Mesenchymal stem cell (in vitro differentiated cells and primary cell): ENCODE results near the gene EPHA10.

Experiments
- DNase-seq: peaks from one replicate; pipeline ENCODE4 v3.0.0-alpha.2; 2013
- H2AFZ ChIP-seq: one replicate; pipeline ENCODE4 v1.6.1; 2013; ENCODE audit warnings: low read depth, mild to moderate bottlenecking, control low read depth, inconsistent platforms, low read length, moderate library complexity
- H2AK5ac ChIP-seq: 2 replicates; pipeline ENCODE4 v1.6.1; 2013; ENCODE audit warnings: low read length, moderate library complexity, mild to moderate bottlenecking, inconsistent platforms; ENCODE audit not compliant: severe bottlenecking
- H2BK120ac ChIP-seq: one replicate; pipeline ENCODE4 v1.6.1; 2013; ENCODE audit warnings: low read depth, mild to moderate bottlenecking, inconsistent platforms, low read length, moderate library complexity
- H2BK12ac ChIP-seq, 2 experiments: one replicate each; pipeline ENCODE4 v1.6.1; 2013; ENCODE audit warnings: inconsistent platforms in 2 of 2, low read length in 2 of 2, mild to moderate bottlenecking in 2 of 2, moderate library complexity in 2 of 2, control low read depth in 1 of 2
- H2BK15ac ChIP-seq: one replicate; pipeline ENCODE4 v1.6.1; 2013; ENCODE audit warnings: mild to moderate bottlenecking, low read depth, inconsistent platforms; ENCODE audit not compliant: poor library complexity, severe bottlenecking
- H2BK5ac ChIP-seq: 2 replicates; pipeline ENCODE4 v1.6.1; 2013; ENCODE audit warnings: low read depth, mild to moderate bottlenecking, low read length, control low read depth, inconsistent platforms; ENCODE audit not compliant: poor library complexity, severe bottlenecking
- H3K14ac ChIP-seq, 2 experiments: one replicate each; pipeline ENCODE4 v1.6.1; 2013; ENCODE audit warnings: inconsistent platforms in 2 of 2, low read length in 2 of 2, control low read depth in 1 of 2, mild to moderate bottlenecking in 1 of 2, moderate library complexity in 1 of 2
- H3K18ac ChIP-seq, 2 experiments: one replicate each; pipeline ENCODE4 v1.6.1; 2013; ENCODE audit warnings: inconsistent platforms in 2 of 2, low read length in 2 of 2, control low read depth in 1 of 2, low read depth in 1 of 2, mild to moderate bottlenecking in 1 of 2
- H3K23ac ChIP-seq, 2 experiments: one replicate each; pipeline ENCODE4 v1.6.1; 2013; ENCODE audit warnings: inconsistent platforms in 2 of 2, low read length in 2 of 2, mild to moderate bottlenecking in 2 of 2, moderate library complexity in 2 of 2, control low read depth in 1 of 2
- H3K27ac ChIP-seq: 2 replicates; pipeline ENCODE4 v1.5.1; 2013; ENCODE audit warnings: mild to moderate bottlenecking, moderate library complexity, low read length, control low read depth, inconsistent platforms; ENCODE audit not compliant: poor library complexity, severe bottlenecking
- H3K27me3 ChIP-seq, 2 experiments: 2 replicates each; pipeline versions ENCODE4 v1.6.1 to v1.7.0; 2013; ENCODE audit warnings: low read length in 2 of 2, mild to moderate bottlenecking in 2 of 2, moderate library complexity in 2 of 2, control low read depth in 1 of 2, inconsistent platforms in 1 of 2; ENCODE audit not compliant: control insufficient read depth in 1 of 2, insufficient read depth in 1 of 2
- H3K36me3 ChIP-seq, 2 experiments: 2 replicates each; pipeline versions ENCODE4 v1.6.1 to v1.7.0; 2013; ENCODE audit warnings: low read length in 2 of 2, control low read depth in 1 of 2, inconsistent platforms in 1 of 2, low read depth in 1 of 2, mild to moderate bottlenecking in 1 of 2; ENCODE audit not compliant: insufficient read depth in 2 of 2, control insufficient read depth in 1 of 2
- H3K4ac ChIP-seq, 2 experiments: one replicate each; pipeline ENCODE4 v1.6.1; 2013; ENCODE audit warnings: inconsistent platforms in 2 of 2, low read length in 2 of 2, mild to moderate bottlenecking in 2 of 2, moderate library complexity in 2 of 2, control low read depth in 1 of 2, low read depth in 1 of 2
- H3K4me1 ChIP-seq: 2 replicates; pipeline ENCODE4 v1.6.1; 2013; ENCODE audit warnings: low read depth, low read length, control low read depth; ENCODE audit not compliant: control insufficient read depth, insufficient read depth
- H3K4me2 ChIP-seq: 2 replicates; pipeline ENCODE4 v1.6.1; 2013; ENCODE audit warnings: low read length, mild to moderate bottlenecking, inconsistent platforms; ENCODE audit not compliant: poor library complexity, severe bottlenecking
- H3K4me3 ChIP-seq, 2 experiments: 2 replicates each; pipeline versions ENCODE4 v1.5.1 to v1.7.0; 2013; ENCODE audit warnings: low read length in 2 of 2, mild to moderate bottlenecking in 2 of 2, control low read depth in 1 of 2, low read depth in 1 of 2; ENCODE audit not compliant: insufficient read depth in 1 of 2
- H3K79me1 ChIP-seq: replicated peaks from 2 replicates; pipeline ENCODE4 v1.6.1; 2013; ENCODE audit warnings: mild to moderate bottlenecking, control low read depth, low read length, inconsistent platforms; ENCODE audit not compliant: poor library complexity, severe bottlenecking
- H3K9ac ChIP-seq: 2 replicates; pipeline ENCODE4 v1.7.0; 2013; ENCODE audit warnings: mild to moderate bottlenecking, low read length, moderate library complexity
- H3K9me3 ChIP-seq: 2 replicates; pipeline ENCODE4 v1.7.0; 2013; ENCODE audit warnings: mild to moderate bottlenecking, low read length; ENCODE audit not compliant: control insufficient read depth
- H4K8ac ChIP-seq: one replicate; pipeline ENCODE4 v1.6.1; 2013; ENCODE audit warnings: inconsistent platforms, mild to moderate bottlenecking, low read length, moderate library complexity
- H4K91ac ChIP-seq: one replicate; pipeline ENCODE4 v1.6.1; 2013; ENCODE audit warnings: mild to moderate bottlenecking, low read length, inconsistent platforms
- WGBS: methylation state at CpG from one replicate; pipeline ENCODE4 v1.1.7; 2013; ENCODE audit warnings: mixed read lengths; 5-methylcytosine and 5-hydroxymethylcytosine counted together

The EPHA10 gene

GRCh38 chr1:37748565-37748964 lies 16.4 kb downstream of the EPHA10 start:
- no peak overlapping the region for H2BK5ac ChIP-seq
- no peak overlapping the region for H2AFZ ChIP-seq
- H3K27me3 ChIP-seq = peaks cover 21 to 31% of the 10 kb centered on the region in 2 experiments
- no peak overlapping the region for H2BK12ac ChIP-seq
- H3K4me2 ChIP-seq = no peak overlapping the region
- H3K9me3 ChIP-seq = peaks cover 12% of the 10 kb centered on the region
- H3K79me1 ChIP-seq = no peaks in the 10 kb centered on the region
- H3K4me3 ChIP-seq = no peak overlapping the region
- no peak overlapping the region for H2AK5ac ChIP-seq
- H3K4ac ChIP-seq = no peak overlapping the region
- H2BK15ac ChIP-seq = no peak overlapping the region
- H4K8ac ChIP-seq = no peak overlapping the region
- H4K91ac ChIP-seq = no peak overlapping the region
- no peak for DNase-seq
- H3K9ac ChIP-seq = no peak overlapping the region
- H3K23ac ChIP-seq = no peak overlapping the region
- H3K18ac ChIP-seq = no peak overlapping the region
- H3K4me1 ChIP-seq = peaks cover 9% of the 10 kb centered on the region
- H3K36me3 ChIP-seq = no peaks in the 10 kb centered on the region
- H3K14ac ChIP-seq = no peak overlapping the region
- H3K27ac ChIP-seq = no peak overlapping the region
- no peak overlapping the region for H2BK120ac ChIP-seq
- WGBS = no CpG with 5 or more reads among the region's 1 CpG

DNA sequence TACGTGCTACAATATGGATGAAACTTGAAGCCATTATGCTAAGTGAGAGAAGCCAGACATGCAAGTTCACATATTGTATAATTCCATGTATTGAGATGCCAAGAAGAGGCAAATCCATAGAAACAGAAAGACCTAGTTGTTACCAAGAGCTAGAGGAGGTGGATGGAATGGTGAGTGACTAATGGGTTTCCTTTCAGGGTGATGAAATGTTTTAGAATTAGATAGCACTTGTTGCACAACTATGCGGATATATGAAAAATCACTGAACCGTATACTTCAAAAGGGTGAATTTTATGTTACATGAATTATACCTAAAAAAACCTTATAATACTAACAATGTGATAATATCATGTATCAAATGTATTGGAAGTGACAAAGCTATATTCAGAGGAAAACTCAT lies 18.1 kb downstream of the EPHA10 start:
- Histone ChIP-seq H3K14ac (no peak overlapping the region), H3K36me3 (no peaks in the 10 kb centered on the region), H3K9ac (no peak overlapping the region), H2BK5ac (no peak overlapping the region), H3K23ac (no peak overlapping the region), H3K18ac (no peak overlapping the region), H3K4me1 (no peaks in the 10 kb centered on the region), H2AFZ (no peak overlapping the region), H4K91ac (no peak overlapping the region), H3K9me3 (peaks cover 12% of the 10 kb centered on the region), H2AK5ac (no peak overlapping the region), H3K27me3 (peaks cover 11 to 32% of the 10 kb centered on the region in 2 experiments), H2BK15ac (no peak overlapping the region), H3K4ac (no peak overlapping the region), H3K4me3 (no peak overlapping the region), H2BK120ac (no peak overlapping the region), H2BK12ac (no peak overlapping the region), H3K4me2 (no peak overlapping the region), H4K8ac (no peak overlapping the region), H3K27ac (no peak overlapping the region), H3K79me1 (no peaks in the 10 kb centered on the region)
- 100% methylated on average over 1 of the region's 3 CpGs for WGBS
- DNase-seq = no peak

GRCh38 chr1:37741662-37742061 lies 23.3 kb downstream of the EPHA10 start:
- no peaks in the 10 kb centered on the region for H3K36me3 ChIP-seq
- peaks cover 8% of the 10 kb centered on the region for H3K9me3 ChIP-seq

DNA sequence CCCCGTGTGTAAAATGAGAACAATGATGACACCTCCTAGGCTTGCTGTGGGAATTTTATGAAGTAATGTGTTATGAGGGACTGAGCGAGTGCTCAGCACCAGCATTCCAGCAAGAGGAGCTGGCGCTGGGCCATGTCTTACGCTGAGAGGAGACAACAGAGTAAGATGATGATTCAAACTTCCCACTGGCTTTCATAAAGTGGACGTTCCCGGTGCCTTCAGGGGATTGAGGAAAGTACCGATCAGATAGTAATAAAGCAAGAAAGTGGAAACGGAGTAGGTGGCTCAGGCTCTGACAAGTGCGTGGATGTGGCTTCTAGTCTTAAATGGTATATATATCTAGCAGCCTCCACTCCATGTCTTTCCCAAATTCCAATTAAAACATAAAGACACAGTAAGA lies 23.8 kb downstream of the EPHA10 start:
- WGBS = 78% methylated on average over 7 of the region's 9 CpGs
- Histone ChIP-seq H4K91ac (no peak overlapping the region), H3K18ac (no peak overlapping the region), H2BK120ac (no peak overlapping the region), H3K4me1 (no peaks in the 10 kb centered on the region), H2AFZ (no peak overlapping the region), H3K14ac (no peak overlapping the region), H3K9ac (no peak overlapping the region), H3K4me3 (no peak overlapping the region), H3K23ac (no peak overlapping the region), H3K27ac (no peak overlapping the region), H2AK5ac (no peak overlapping the region), H3K36me3 (no peaks in the 10 kb centered on the region), H4K8ac (no peak overlapping the region), H3K27me3 (peaks cover 13 to 40% of the 10 kb centered on the region in 2 experiments), H2BK15ac (no peak overlapping the region), H3K4me2 (no peak overlapping the region), H2BK12ac (no peak overlapping the region), H3K4ac (no peak overlapping the region), H3K9me3 (peaks cover 3% of the 10 kb centered on the region), H2BK5ac (no peak overlapping the region), H3K79me1 (no peaks in the 10 kb centered on the region)
- no peak for DNase-seq

More at GRCh38 chr1:37741662-37742061, 23.3 kb downstream of the EPHA10 start:
- Histone ChIP-seq H4K8ac (no peak overlapping the region), H2BK15ac (no peak overlapping the region), H3K9ac (no peak overlapping the region), H3K4me2 (no peak overlapping the region), H2AFZ (no peak overlapping the region), H3K27ac (no peak overlapping the region), H2BK5ac (no peak overlapping the region), H2BK120ac (no peak overlapping the region), H3K4me1 (no peaks in the 10 kb centered on the region), H3K4me3 (no peak overlapping the region), H3K27me3 (peaks cover 13 to 40% of the 10 kb centered on the region in 2 experiments), H3K14ac (no peak overlapping the region), H3K23ac (no peak overlapping the region), H4K91ac (no peak overlapping the region), H2BK12ac (no peak overlapping the region), H2AK5ac (no peak overlapping the region), H3K4ac (no peak overlapping the region), H3K79me1 (no peaks in the 10 kb centered on the region), H3K18ac (no peak overlapping the region)
- no peak for DNase-seq
- 54% methylated on average over 6 of the region's 6 CpGs for WGBS
